GM12878 (cell line): Measurements from ENCODE around the gene FEM1B. TPM values are rescaled to one million over a fixed set of nuclear protein-coding genes. Genes with fewer than 3 reads are reported as not detected.

Experiments
- BCL3 ChIP-seq: IDR thresholded peaks from 2 replicates; pipeline ENCODE4 v1.6.1; 2011; ENCODE audit warnings: borderline replicate concordance, low read depth, mild to moderate bottlenecking, moderate library complexity, low read length; ENCODE audit not compliant: insufficient read depth, poor library complexity, severe bottlenecking
- CHD1 ChIP-seq: IDR thresholded peaks from 2 replicates; pipeline ENCODE4 v1.6.1; 2012; ENCODE audit warnings: low read depth, low read length, improper control_type of control experiment
- DPF2 ChIP-seq: fragments of 450-650 bp; IDR thresholded peaks from 2 replicates; pipeline ENCODE4 v1.6.1; 2017; ENCODE audit warnings: mild to moderate bottlenecking
- NKRF ChIP-seq: fragments of 450-650 bp; conservative IDR thresholded peaks from 2 replicates; pipeline ENCODE4 v1.6.1; 2017; ENCODE audit warnings: mild to moderate bottlenecking, moderate library complexity
- NR2C2 ChIP-seq: IDR thresholded peaks from 2 replicates; pipeline ENCODE4 v1.6.1; 2011; ENCODE audit warnings: borderline replicate concordance, low read depth; ENCODE audit not compliant: control insufficient read depth, insufficient read length
- PAX5 ChIP-seq: IDR thresholded peaks from 2 replicates; pipeline ENCODE4 v1.6.1; 2011; ENCODE audit warnings: low read depth, low read length, borderline replicate concordance
- PKNOX1 ChIP-seq: fragments of 450-650 bp; IDR thresholded peaks from 2 replicates; pipeline ENCODE4 v1.6.1; 2016; ENCODE audit warnings: mild to moderate bottlenecking
- RUNX3 ChIP-seq: IDR thresholded peaks from 2 replicates; pipeline ENCODE4 v1.6.1; 2012; ENCODE audit warnings: low read length, inconsistent platforms
- SMARCA5 ChIP-seq: fragments of 450-650 bp; IDR thresholded peaks from 2 replicates; pipeline ENCODE4 v1.6.1; 2017; ENCODE audit warnings: mild to moderate bottlenecking
- ZNF592 ChIP-seq: fragments of 450-650 bp; IDR thresholded peaks from 2 replicates; pipeline ENCODE4 v1.6.1; 2017; ENCODE audit warnings: mild to moderate bottlenecking, moderate library complexity
- ZNF687 ChIP-seq: fragments of 450-650 bp; IDR thresholded peaks from 2 replicates; pipeline ENCODE4 v1.6.1; 2017; ENCODE audit warnings: mild to moderate bottlenecking, moderate library complexity
- ZZZ3 ChIP-seq: IDR thresholded peaks from 2 replicates; pipeline ENCODE4 v1.6.1; 2011; ENCODE audit warnings: low read depth; ENCODE audit not compliant: control insufficient read depth, insufficient read length
- polyA plus RNA-seq, 11 experiments: library from polyadenylated mRNA; depleted of rRNA in 4 of 11; unstranded in 6 of 11; stranded (reverse) in 5 of 11; fragments of >200 nt; fragmentation: Nextera tagmentation in 4 of 11; fragmentation: Illumina TruSeq in 1 of 11; extraction: Ambion mirVana in 4 of 11; extraction: Trizol in 1 of 11; gene quantifications; 1 replicate in 1 of 11; 2 replicates in 10 of 11; pipeline versions ENCODE4 v1.2.1 to v1.2.3, GENCODE V29; 2011 to 2016; ENCODE audit warnings: inconsistent platforms in 2 of 11, missing spikeins in 2 of 11, low read depth in 1 of 11
- total RNA-seq, 4 experiments: library from RNA; depleted of rRNA in 3 of 4; stranded (reverse); fragments of >200 nt in 3 of 4; fragmentation: Illumina TruSeq in 1 of 4; extraction: Trizol in 1 of 4; gene quantifications; 2 replicates each; pipeline versions ENCODE4 v1.2.1 to v1.2.3, GENCODE V29; 2013 to 2021

Gene FEM1B
- total and polyA plus RNA-seq, 10 of the 15 experiments (the other 5 are each of a cell fraction or from before 2014, with no cell fraction given): 5.5 to 61.1 (median 18.2) TPM

DNA sequence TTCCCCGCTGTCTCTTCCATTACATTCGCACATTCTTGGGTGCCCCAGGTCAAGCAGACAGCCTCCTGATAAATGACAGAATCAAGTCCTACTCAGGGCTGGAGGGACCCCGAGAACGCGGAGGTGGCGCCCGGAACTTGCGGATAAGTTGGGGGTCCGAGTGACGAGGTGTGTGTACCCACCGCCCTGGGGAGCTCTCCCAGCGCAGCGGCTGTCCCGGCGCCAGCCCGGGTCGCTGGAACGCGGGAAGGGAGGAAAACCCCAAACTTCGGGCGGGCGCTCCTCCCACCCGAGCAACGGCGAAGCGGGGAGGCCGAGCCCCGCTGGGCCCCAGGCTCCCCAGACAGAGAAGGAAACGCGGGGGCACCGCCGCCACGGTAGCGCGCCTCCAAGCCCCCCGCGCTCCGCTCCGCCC lies 48.6 kb upstream of the FEM1B start (continued):
- TF ChIP-seq ZNF592: no peak
- TF ChIP-seq PKNOX1: no peak
- TF ChIP-seq ZZZ3: no peak
- no peak for TF ChIP-seq BCL3
- no peak for TF ChIP-seq CHD1
- no peak for TF ChIP-seq ZNF687
- no peak for TF ChIP-seq SMARCA5
- no peak for TF ChIP-seq DPF2
- TF ChIP-seq PAX5: no peak
- peak; percentile 93; the same call in 1 of the 2 replicates for TF ChIP-seq NKRF
- 0 out of 2 replicates have a peak, but pooled peaks have one; percentile 10 for TF ChIP-seq RUNX3
- TF ChIP-seq NR2C2: no peak
